Cardiac septum (tissue), 1 donor: ENCODE results near the gene ARFGEF3. TPM values are rescaled to one million over a fixed set of nuclear protein-coding genes. Genes with fewer than 3 reads are reported as not detected.

Experiments
- DNase-seq: peaks from one replicate; pipeline ENCODE4 v3.0.0-alpha.2; 2020; ENCODE audit warnings: low spot score
- intact Hi-C: fragments of 100-400 bp; cut with DNase I; formaldehyde crosslinking; loops from one replicate; pipeline ENCODE4 v1.14.0; 2022
- total RNA-seq: library from RNA; stranded (reverse); fragmentation: NEBNext Ultra II Directional; extraction: Animal tissue kit (Norgen Biotek cat#: 25700); gene quantifications from one replicate; pipeline ENCODE4 v1.2.1, GENCODE V29; 2021
- donor health status: DM: no; HTN: no; CAD: no.

The ARFGEF3 gene
- total RNA-seq, 1 donor from 2014 or later, result 9.6 TPM

- intact Hi-C loops, result loop anchor here (10.0 kb wide), 2 partner anchors 224 to 294 kb away; no protein-coding TSS in a partner anchor
These were observed 129.5 kb downstream of the ARFGEF3 start for GRCh38 chr6:138291036-138291848.

DNA sequence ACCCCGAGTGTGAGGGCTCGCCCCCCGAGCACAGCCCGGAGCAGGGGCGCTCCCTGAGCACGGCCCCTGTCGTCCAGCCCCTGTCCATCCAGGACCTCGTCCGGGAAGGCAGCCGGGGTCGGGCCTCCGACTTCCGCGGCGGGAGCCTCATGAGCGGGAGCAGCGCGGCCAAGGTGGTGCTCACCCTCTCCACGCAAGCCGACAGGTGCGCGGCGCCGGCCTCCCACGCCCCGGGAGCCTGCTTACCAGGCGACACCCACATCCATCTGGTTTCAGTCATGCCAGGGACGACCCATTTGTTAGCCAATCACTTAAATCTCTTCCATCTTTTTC lies 130.1 kb downstream of the ARFGEF3 start:
- no peak for DNase-seq
- intact Hi-C loops, result loop anchor here (10.0 kb wide), 2 partner anchors 223 to 293 kb away; no protein-coding TSS in a partner anchor

More at GRCh38 chr6:138291036-138291848, 129.5 kb downstream of the ARFGEF3 start:
- DNase-seq, result no peak

DNA sequence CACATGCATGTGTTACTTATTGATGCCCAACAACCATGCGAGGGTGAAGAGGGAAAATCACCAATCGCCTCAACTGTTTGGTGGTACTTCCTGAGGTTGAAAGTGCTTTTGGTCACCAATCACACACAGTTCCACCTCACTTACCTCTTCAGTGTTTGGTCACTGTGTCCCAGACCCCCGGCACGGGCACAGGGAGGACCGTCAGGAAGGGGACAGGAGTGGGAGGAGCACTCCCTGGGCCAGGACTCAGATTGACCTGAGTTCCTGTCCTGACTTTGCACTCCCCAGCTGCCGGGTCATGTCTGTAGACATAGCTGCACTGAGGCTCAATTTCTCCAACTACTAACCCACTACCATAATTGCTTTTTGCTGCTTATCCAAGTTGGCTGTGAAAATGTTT lies 130.7 kb downstream of the ARFGEF3 start:
- intact Hi-C loops, result loop anchor here (10.0 kb wide), 2 partner anchors 222 to 292 kb away; no protein-coding TSS in a partner anchor
- no peak for DNase-seq

GRCh38 chr6:138293428-138294395 lies 132.0 kb downstream of the ARFGEF3 start:
- no peak for DNase-seq
- intact Hi-C loops, result loop anchor here (10.0 kb wide), 2 partner anchors 221 to 291 kb away; no protein-coding TSS in a partner anchor

GRCh38 chr6:138296381-138296780 lies 134.6 kb downstream of the ARFGEF3 start:
- no peak for DNase-seq
- intact Hi-C loops, result loop anchor here (10.0 kb wide), 2 partner anchors 218 to 288 kb away; no protein-coding TSS in a partner anchor

DNA sequence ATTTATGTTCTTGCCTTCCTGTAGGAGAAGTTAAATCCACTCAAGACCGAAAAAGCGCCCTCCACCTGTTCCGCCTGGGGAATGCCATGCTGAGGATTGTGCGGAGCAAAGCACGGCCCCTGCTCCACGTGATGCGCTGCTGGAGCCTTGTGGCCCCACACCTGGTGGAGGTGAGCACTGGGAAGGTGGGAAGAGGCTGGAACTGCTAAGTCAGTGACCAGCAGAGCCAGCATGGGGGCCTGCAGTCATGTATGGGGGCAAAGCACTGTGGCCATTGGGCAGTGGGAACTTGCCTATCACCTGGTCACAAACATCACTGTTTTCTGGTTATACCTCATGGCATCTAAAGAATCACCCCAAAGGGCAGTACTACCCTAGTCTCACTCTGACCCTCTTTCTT lies 135.0 kb downstream of the ARFGEF3 start:
- intact Hi-C loops, result loop anchor here (10.0 kb wide), 2 partner anchors 218 to 288 kb away; no protein-coding TSS in a partner anchor
- no peak for DNase-seq

DNA sequence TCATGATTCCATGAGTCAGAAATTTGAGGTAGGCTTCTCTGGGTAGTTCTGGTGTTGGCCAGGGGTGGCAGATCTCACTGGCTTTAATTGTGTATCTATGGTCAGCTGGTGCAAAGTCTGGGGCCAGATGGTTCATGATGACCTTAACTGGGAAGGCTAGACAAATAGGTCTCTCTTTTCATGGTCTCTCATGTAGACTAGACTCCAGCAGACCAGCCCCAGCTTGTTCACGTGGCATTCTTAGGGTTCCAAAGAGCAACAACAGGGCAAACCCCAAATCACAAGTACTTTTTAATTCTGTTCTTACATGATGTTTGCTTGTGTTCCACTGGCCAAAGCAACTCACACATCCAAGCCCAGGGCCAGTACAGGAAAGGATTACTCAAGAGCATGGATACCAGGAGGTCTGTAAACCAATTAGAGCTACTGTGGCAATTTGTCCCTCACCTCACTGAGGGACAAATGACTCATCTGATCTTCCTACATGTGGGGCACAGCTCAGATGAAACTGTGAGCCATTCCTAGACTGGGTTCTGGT lies 136.1 kb downstream of the ARFGEF3 start:
- intact Hi-C loops, result loop anchor here (10.0 kb wide), 2 partner anchors 217 to 287 kb away; no protein-coding TSS in a partner anchor
- no peak for DNase-seq

DNA sequence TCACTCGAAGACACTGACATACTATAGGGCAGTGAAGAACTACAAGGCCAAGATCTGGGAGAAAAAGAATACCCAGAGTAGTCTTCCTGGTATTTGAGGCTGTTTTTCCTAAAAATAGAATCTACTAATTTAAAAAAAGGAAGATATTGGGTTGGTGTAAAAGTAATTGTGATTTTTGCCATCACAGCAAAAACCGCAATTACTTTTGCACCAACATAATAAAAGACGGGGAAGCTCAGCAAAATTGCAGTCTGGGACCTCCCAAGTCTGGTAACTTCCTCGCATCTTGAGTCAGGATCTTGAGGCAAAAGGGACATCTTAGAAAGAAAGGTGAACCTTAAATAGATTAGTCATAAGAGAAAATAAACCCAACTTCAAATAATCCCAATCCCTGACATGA lies 138.7 kb downstream of the ARFGEF3 start:
- DNase-seq, result no peak
- intact Hi-C loops, result no loop called here

GRCh38 chr6:138302554-138302953 lies 140.8 kb downstream of the ARFGEF3 start:
- DNase-seq, result no peak
- intact Hi-C loops, result no loop called here

GRCh38 chr6:138307352-138307751 lies 145.6 kb downstream of the ARFGEF3 start:
- intact Hi-C loops, result loop anchor here (5.0 kb wide), 1 partner anchor 85 kb away; no protein-coding TSS in a partner anchor
- no peak for DNase-seq

DNA sequence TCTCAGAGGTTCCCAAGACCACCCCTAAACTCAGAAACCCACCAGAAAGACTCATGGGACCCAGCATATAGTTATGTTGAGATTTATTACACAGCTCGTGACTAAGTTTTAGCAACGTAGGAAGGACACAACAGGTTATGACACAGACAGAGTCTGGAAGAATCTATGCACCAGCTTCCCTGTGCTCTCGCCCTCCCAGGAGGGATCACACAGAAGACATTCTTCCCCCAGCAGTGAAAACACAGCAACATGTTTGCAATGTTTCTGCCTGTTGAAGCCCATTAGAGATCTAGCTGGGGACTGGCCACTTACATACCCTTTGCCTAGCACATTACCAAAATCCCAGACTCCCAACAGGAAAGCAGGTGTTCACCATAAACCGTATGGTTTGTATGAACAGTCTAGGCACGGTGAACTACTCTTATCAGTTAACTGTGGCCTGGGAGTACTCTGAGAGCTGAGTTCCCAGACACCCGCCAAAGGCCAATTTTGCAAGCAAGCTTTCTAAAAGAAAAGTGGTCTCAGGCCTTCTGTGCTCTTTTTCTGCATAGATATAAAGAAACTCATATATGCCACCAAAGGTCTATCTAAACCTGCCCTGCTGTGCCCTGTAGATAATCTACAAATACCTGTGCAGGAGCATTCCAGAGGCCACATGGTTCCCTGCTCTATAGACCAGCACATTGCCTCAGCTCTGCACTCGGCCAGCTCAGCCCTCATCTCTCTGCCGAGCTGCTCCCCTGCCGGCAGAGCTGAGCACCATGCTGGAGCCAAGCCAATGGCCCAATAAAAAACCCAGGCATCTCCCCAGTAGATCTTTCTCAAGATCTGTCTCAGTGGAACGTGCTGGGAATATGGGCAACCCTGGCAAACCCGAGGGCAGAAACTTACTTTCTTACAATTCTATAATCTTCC lies 146.3 kb downstream of the ARFGEF3 start:
- DNase-seq, result no peak
- intact Hi-C loops, result loop anchor here (5.0 kb wide), 1 partner anchor 84 kb away; no protein-coding TSS in a partner anchor

- no peak for DNase-seq
- intact Hi-C loops, result loop anchor here (5.0 kb wide), 1 partner anchor 84 kb away; no protein-coding TSS in a partner anchor
These were observed 147.0 kb downstream of the ARFGEF3 start for GRCh38 chr6:138308731-138309110.

DNA sequence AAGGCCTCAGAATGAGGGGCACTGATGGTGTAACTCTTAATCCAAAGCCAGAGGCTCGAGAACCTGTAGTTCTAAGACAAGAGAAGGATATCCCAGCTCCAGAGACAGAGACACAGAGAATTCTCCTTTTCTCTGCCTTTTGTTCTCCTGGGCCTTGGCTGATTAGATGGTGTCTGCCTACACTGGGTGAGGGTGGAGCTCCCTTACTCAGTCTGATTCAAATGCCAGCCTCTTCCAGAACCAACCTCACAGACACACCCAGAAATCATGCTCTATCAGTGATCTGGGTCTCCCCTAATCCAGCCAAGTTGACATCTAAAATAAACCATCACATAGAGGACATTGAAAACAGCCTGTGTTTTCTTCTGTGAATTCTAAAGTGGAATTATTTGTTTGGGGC lies 148.0 kb downstream of the ARFGEF3 start:
- DNase-seq, result no peak
- intact Hi-C loops, result loop anchor here (5.0 kb wide), 1 partner anchor 83 kb away; no protein-coding TSS in a partner anchor

GRCh38 chr6:138310294-138310693 lies 148.6 kb downstream of the ARFGEF3 start:
- intact Hi-C loops, result no loop called here

GRCh38 chr6:138310821-138311220 lies 149.1 kb downstream of the ARFGEF3 start:
- no peak for DNase-seq
- intact Hi-C loops, result no loop called here

More at GRCh38 chr6:138310294-138310693, 148.6 kb downstream of the ARFGEF3 start:
- no peak for DNase-seq

- DNase-seq, result no peak
- intact Hi-C loops, result no loop called here
These were observed 149.5 kb downstream of the ARFGEF3 start for GRCh38 chr6:138311268-138311667.

DNA sequence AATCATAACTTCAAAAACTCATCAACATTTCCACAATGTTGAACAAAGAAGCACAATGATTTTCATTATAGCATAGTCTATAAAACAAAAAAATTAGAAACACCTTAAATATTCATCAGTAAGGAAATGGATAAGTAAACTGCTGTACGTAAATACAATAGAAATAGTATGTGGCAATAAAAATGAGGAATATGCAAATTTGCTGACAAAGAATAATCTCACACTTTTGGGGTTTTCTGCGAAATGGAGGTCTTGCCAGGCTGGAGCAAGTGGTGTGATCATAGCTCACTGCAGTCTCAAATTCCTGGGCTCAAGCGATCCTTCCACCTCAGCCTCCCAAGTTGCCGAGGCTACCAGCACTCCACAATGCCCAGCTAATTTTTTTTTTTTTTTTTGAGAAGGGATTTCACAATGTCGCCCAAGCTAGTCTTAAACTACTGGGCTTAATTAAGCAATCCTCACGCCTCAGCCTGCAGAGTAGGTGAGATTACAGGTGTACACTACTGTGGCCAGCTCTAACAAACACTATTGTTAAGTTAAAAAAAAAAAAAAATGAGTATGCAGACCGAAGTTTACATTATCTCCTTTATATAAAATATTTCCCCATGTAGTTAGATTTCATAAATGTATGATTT lies 157.1 kb downstream of the ARFGEF3 start:
- intact Hi-C loops, result no loop called here

GRCh38 chr6:138321934-138322333 lies 160.2 kb downstream of the ARFGEF3 start:
- intact Hi-C loops, result no loop called here
- no peak for DNase-seq

More for the DNA sequence above, 157.1 kb downstream of the ARFGEF3 start:
- no peak for DNase-seq
